ENCODE measurements around the gene ZNF761. TPM values are rescaled to one million over a fixed set of nuclear protein-coding genes. Genes with fewer than 3 reads are reported as not detected.
A peak's percentile ranks its signal among the peaks of the same experiment; 100 is the strongest.
"Not testable (repeated sequence)": the region's sequence is repeated elsewhere in the genome, so short reads cannot be mapped to it uniquely, and the experiment has no call there.

Gene ZNF761
- total RNA-seq, 2 experiments from 2014 or later: 14.0 to 14.1 TPM

DNA sequence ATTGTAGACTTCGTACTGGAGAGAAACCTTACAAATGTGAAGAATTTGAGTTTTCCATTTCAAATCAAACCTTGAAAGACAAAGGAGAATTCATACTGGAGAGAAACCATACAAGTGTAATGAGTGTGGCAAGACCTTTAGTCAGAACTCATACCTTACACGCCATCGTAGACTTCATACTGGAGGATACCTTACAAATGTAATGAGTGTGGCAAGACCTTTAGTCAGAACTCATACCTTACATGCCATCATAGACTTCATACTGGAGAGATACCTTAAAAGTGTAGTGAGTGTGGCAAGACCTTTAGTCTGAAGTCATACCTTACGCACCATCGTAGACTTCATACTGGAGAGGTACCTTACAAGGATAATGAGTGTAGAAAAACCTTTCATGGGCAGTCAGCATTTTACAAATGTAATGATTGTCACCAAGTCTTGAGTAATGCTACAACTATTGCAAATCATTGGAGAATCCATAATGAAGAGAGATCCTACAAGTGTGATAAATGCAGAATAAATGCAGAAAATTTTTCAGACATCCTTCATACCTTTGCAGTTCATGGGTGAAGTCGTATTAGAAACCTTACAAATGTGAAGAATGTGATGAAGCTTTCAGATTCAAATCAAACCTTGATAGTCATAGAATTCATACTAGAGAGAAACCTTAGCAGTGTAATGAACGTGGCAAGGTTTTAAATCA, 22.1 kb upstream of the ZNF761 start:
- Mint-ChIP-seq H3K4me3 (no peak overlapping the region), H3K4me1 (ENCODE audit: low read depth) (no peaks in the 10 kb centered on the region), H3K27ac (no peak overlapping the region), H3K9me3 (peaks cover 62% of the 10 kb centered on the region), H3K36me3 (ENCODE audit: low read depth) (peaks cover 83% of the 10 kb centered on the region), H3K27me3 (no peaks in the 10 kb centered on the region)
- DNase-seq (no peak), ATAC-seq (no peak)
- CTCF ChIA-PET: no interaction called here
- TF ChIP-seq, protein P1, sequence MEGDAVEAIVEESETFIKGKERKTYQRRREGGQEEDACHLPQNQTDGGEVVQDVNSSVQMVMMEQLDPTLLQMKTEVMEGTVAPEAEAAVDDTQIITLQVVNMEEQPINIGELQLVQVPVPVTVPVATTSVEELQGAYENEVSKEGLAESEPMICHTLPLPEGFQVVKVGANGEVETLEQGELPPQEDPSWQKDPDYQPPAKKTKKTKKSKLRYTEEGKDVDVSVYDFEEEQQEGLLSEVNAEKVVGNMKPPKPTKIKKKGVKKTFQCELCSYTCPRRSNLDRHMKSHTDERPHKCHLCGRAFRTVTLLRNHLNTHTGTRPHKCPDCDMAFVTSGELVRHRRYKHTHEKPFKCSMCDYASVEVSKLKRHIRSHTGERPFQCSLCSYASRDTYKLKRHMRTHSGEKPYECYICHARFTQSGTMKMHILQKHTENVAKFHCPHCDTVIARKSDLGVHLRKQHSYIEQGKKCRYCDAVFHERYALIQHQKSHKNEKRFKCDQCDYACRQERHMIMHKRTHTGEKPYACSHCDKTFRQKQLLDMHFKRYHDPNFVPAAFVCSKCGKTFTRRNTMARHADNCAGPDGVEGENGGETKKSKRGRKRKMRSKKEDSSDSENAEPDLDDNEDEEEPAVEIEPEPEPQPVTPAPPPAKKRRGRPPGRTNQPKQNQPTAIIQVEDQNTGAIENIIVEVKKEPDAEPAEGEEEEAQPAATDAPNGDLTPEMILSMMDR (IDR thresholded peaks at IDR 0.05): no peak
- intact Hi-C loops (cut with micrococcal nuclease): no loop called here
- POLR2A ChIA-PET: no interaction called here

DNA sequence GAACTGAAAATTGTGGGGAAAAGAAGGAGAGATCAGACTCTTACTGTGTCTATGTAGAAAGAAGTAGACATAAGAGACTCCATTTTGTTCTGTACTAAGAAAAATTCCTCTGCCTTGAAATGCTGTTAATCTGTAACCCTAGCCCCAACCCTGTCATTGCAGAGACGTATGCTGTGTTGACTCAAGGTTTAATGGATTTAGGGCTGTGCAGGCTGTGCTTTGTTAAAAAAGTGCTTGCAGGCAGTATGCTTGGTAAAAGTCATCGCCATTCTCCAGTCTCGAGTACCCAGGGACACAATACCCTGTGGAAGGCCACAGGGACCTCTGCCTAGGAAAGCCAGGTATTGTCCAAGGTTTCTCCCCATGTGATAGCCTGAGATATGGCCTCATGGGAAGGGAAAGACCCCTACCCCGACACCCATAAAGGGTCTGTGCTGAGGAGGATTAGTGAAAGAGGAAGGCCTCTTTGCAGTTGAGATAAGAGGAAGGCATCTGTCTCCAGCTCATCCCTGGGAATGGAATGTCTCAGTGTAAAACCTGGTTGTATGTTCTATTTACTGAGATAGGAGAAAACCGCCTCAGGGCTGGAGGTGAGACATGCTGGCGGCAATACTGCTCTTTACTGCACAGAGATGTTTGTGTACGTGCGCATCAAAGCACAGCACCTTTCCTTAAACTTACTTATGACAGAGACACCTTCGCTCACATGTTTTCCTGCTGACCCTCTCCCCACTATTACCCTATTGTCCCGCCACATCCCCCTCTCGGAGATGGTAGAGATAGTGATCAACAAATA, 11.1 kb upstream of the ZNF761 start:
- H3K27me3 Mint-ChIP-seq; H3K27ac Mint-ChIP-seq; intact Hi-C loops (cut with micrococcal nuclease); H3K4me1 Mint-ChIP-seq (ENCODE audit: low read depth); H3K4me3 Mint-ChIP-seq; DNase-seq; ATAC-seq; CTCF ChIA-PET; POLR2A ChIA-PET: not testable (repeated sequence)
- Mint-ChIP-seq H3K36me3 (ENCODE audit: low read depth) (peaks cover 14% of the 10 kb centered on the region), H3K9me3 (peaks cover 20% of the 10 kb centered on the region)

DNA sequence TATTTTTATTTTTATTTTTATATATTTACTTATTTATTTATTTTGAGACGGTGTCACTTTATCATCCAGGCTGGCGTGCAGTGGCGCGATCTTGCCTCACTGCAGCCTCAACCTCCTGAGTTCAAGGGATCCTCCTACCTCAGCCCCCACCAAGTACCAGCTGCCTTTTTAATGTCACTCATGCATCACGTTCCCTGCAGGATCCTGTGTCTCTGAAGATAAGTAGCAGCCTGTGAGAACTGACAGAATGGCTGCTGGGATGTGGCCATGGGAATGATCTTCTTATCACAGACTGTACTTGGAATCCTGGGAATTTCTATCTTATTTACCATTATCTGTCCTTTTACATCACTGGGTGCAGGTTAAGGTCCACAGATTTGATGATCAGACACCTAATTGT, 9.2 kb upstream of the ZNF761 start:
- Mint-ChIP-seq H3K9me3 (peaks cover 7% of the 10 kb centered on the region), H3K36me3 (ENCODE audit: low read depth) (peaks cover 6% of the 10 kb centered on the region), H3K4me3 (no peak overlapping the region), H3K4me1 (ENCODE audit: low read depth) (peaks cover 3% of the 10 kb centered on the region), H3K27me3 (peaks cover 1% of the 10 kb centered on the region), H3K27ac (no peak overlapping the region)
- intact Hi-C loops (cut with micrococcal nuclease): no loop called here
- no peak for ATAC-seq
- ChIA-PET CTCF (no interaction called here), POLR2A (no interaction called here)
- TF ChIP-seq, protein P1 (IDR thresholded peaks at IDR 0.05): no peak
- no peak for DNase-seq

DNA sequence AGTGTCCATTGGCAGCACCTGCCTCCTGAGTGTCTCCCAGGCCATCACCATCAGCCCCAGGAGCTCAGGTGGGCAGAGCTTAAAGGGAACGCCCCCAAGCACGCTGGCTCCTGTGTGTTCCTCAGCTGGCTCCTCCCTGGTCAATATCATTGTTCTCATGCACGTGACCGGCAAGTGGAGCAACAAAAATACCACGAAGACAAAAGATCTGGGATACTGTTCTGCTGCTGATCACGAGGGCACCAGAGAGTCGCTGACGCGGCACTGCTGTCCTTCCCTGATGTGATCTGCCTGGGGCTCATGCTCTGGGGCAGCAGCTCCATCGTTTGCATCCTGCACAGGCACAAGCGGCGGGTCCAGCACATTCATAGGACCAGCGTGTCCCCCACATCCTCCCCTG, 8.7 kb upstream of the ZNF761 start:
- H3K9me3 Mint-ChIP-seq; H3K27ac Mint-ChIP-seq; H3K27me3 Mint-ChIP-seq; CTCF ChIA-PET; intact Hi-C loops (cut with micrococcal nuclease); DNase-seq; POLR2A ChIA-PET; ATAC-seq; H3K36me3 Mint-ChIP-seq (ENCODE audit: low read depth); H3K4me1 Mint-ChIP-seq (ENCODE audit: low read depth); H3K4me3 Mint-ChIP-seq: not testable (repeated sequence)

DNA sequence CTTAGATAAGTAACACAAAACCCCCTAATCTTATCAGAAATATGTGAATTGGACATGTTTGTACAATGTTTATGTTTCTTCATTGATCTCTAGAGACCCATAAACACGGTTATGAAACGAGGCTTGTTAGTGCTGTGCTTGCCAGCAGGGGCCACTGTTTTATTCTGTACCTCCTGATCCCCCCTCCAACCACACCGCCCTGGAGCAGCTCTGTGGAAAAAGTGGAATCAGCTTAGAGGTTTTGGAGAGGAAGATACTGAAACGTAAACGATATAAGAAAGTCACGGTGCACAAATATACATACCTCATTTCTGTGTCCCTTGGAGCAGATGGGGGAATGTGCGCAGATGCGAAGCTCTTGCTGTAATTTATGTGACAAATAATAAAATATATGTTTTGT, 8.1 kb upstream of the ZNF761 start:
- H3K4me1 Mint-ChIP-seq (ENCODE audit: low read depth); H3K9me3 Mint-ChIP-seq; H3K27me3 Mint-ChIP-seq; CTCF ChIA-PET; H3K36me3 Mint-ChIP-seq (ENCODE audit: low read depth); H3K4me3 Mint-ChIP-seq; H3K27ac Mint-ChIP-seq; POLR2A ChIA-PET; DNase-seq: not testable (repeated sequence)
- peak; percentile 37 for ATAC-seq
- intact Hi-C loops (cut with micrococcal nuclease): loop anchor here (2.0 kb wide), 1 partner anchor 323 kb away; no protein-coding TSS in a partner anchor

DNA sequence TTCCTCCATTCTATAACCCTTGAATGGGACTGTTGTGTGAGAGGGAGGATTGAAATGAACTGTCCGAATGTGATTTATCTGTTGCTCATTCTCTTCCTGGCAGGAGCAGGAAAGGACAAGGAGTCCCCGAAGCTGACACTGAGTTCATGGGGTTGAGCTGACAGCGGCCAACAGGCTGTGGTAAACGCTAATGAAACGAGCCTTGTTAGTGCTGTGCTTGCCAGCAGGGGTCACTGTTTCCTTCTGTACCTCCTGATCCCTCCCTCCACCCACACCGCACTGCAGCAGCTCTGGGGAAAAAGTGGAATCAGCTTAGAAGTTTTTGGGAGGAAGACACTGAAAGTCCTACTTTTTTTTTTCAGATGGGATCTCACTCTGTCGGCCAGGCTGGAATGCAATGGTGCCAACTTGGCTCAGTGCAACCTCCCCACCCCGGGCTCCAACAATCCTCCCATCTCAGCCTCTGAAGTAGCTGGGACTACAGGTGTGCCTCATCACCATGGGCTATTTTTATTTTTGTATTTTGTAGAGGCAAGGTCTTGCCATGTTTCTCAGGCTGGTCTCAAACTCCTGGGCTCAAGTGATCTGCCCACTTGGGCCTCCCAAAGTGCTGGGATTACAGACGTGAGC, 6.7 kb upstream of the ZNF761 start:
- DNase-seq (peak; percentile 80), ATAC-seq (peak; percentile 89)
- TF ChIP-seq, protein P1 (IDR thresholded peaks at IDR 0.05): peak; percentile 84
- Mint-ChIP-seq H3K9me3 (no peaks in the 10 kb centered on the region), H3K27ac (no peak overlapping the region), H3K27me3 (peaks cover 3% of the 10 kb centered on the region), H3K4me3 (no peak overlapping the region), H3K36me3 (ENCODE audit: low read depth) (no peaks in the 10 kb centered on the region), H3K4me1 (ENCODE audit: low read depth) (peaks cover 3% of the 10 kb centered on the region)
- ChIA-PET POLR2A (interaction anchor here (0.7 to 1.2 kb wide), 3 partner anchors 29 to 114 kb away, joined by 3 read pairs; no protein-coding TSS in a partner anchor), CTCF (interaction anchor here (0.7 to 1.8 kb wide), 20 partner anchors 9 to 599 kb away, joined by 3 to 13 read pairs (median 3); no protein-coding TSS in a partner anchor)
- intact Hi-C loops (cut with micrococcal nuclease): loop anchor here (2.0 kb wide), 1 partner anchor 322 kb away; no protein-coding TSS in a partner anchor
